H1 (cell line): ENCODE results near the gene JDP2. TPM values are rescaled to one million over a fixed set of nuclear protein-coding genes. Genes with fewer than 3 reads are reported as not detected.

Experiments used
- CTCF ChIA-PET: fragments of 300-600 bp; sonication (Branson Sonifier 250); formaldehyde crosslinking; loops from one replicate; lab custom pipeline; 2021; ENCODE audit not compliant: partially characterized antibody; lab: Charles Lee
- POLR2A ChIA-PET: fragments of 300-600 bp; sonication (Branson Sonifier 250); formaldehyde crosslinking; loops from one replicate; lab custom pipeline; 2021; ENCODE audit warnings: inconsistent platforms; ENCODE audit not compliant: partially characterized antibody; lab: Charles Lee
- DNase-seq, 2 experiments: peaks; one replicate each; pipeline versions ENCODE4 v3.0.0 to v3.0.0-alpha.2; 2010 to 2022; ENCODE audit warnings: low spot score in 2 of 2, low read depth in 1 of 2, mixed read lengths in 1 of 2
- FAIRE-seq: peaks from 2 replicates; lab custom pipeline; 2011; peaks lifted over from hg19 to GRCh38; lab: Jason Lieb, UNC
- H2AFZ ChIP-seq: 2 replicates; pipeline ENCODE4 v1.8.1; 2012; ENCODE audit warnings: low read length, inconsistent platforms
- H2AK5ac ChIP-seq: 2 replicates; pipeline ENCODE4 v1.6.1; 2013; ENCODE audit warnings: low read depth, low read length
- H2BK120ac ChIP-seq: replicated peaks from 2 replicates; pipeline ENCODE3; 2013; ENCODE audit warnings: low read depth, low read length, inconsistent platforms
- H2BK12ac ChIP-seq: 2 replicates; pipeline ENCODE4 v1.6.1; 2013; ENCODE audit warnings: low read depth, low read length
- H2BK15ac ChIP-seq: 2 replicates; pipeline ENCODE4 v1.6.1; 2013; ENCODE audit warnings: low read length
- H2BK20ac ChIP-seq: 2 replicates; pipeline ENCODE4 v1.6.1; 2013; ENCODE audit warnings: low read length
- H2BK5ac ChIP-seq: 2 replicates; pipeline ENCODE4 v1.6.1; 2013; ENCODE audit warnings: low read depth, low read length
- H3K14ac ChIP-seq: 2 replicates; pipeline ENCODE4 v1.6.1; 2013; ENCODE audit warnings: inconsistent platforms; ENCODE audit not compliant: insufficient read length
- H3K18ac ChIP-seq: 2 replicates; pipeline ENCODE4 v1.6.1; 2013; ENCODE audit warnings: low read length; ENCODE audit errors: extremely low read depth
- H3K23ac ChIP-seq: 2 replicates; pipeline ENCODE4 v1.6.1; 2013; ENCODE audit warnings: inconsistent platforms; ENCODE audit not compliant: insufficient read length
- H3K23me2 ChIP-seq: 2 replicates; pipeline ENCODE4 v1.6.1; 2013; ENCODE audit warnings: low read depth, low read length
- H3K27ac ChIP-seq: 2 replicates; pipeline ENCODE4 v1.6.1; 2011; ENCODE audit warnings: low read depth, low read length, inconsistent platforms
- H3K27me3 ChIP-seq, 4 experiments: replicated peaks in 1 of 4; 1 replicate in 1 of 4; 2 replicates in 3 of 4; pipeline versions ENCODE4 v1.6.1 to v1.8.1; 2011 to 2013; ENCODE audit warnings: low read length in 3 of 4, mild to moderate bottlenecking in 3 of 4, inconsistent platforms in 2 of 4, mixed read lengths in 2 of 4, moderate library complexity in 1 of 4; ENCODE audit not compliant: control insufficient read depth in 3 of 4, insufficient read depth in 3 of 4; ENCODE audit errors: extremely low read depth in 1 of 4
- H3K36me3 ChIP-seq, 4 experiments: 2 replicates each; pipeline versions ENCODE4 v1.6.1 to v1.8.1; 2011 to 2013; ENCODE audit warnings: mild to moderate bottlenecking in 4 of 4, low read length in 3 of 4, moderate library complexity in 2 of 4, control low read depth in 1 of 4, inconsistent platforms in 1 of 4; ENCODE audit not compliant: insufficient read depth in 4 of 4, control insufficient read depth in 2 of 4
- H3K4ac ChIP-seq: replicated peaks from 2 replicates; pipeline ENCODE3; 2013; ENCODE audit warnings: low read length, low read depth, mixed read lengths, inconsistent platforms; ENCODE audit not compliant: insufficient read length
- H3K4me1 ChIP-seq, 4 experiments: replicated peaks in 1 of 4; 1 replicate in 1 of 4; 2 replicates in 3 of 4; pipeline versions ENCODE4 v1.6.1 to v1.8.1; 2011 to 2013; ENCODE audit warnings: low read length in 3 of 4, inconsistent platforms in 2 of 4, mixed read lengths in 1 of 4; ENCODE audit not compliant: insufficient read depth in 4 of 4, control insufficient read depth in 3 of 4
- H3K4me2 ChIP-seq, 2 experiments: 2 replicates each; pipeline versions ENCODE4 v1.6.1 to v1.8.1; 2011 to 2013; ENCODE audit warnings: low read depth in 2 of 2, low read length in 2 of 2, control low read depth in 1 of 2, inconsistent platforms in 1 of 2, mild to moderate bottlenecking in 1 of 2; ENCODE audit not compliant: insufficient read depth in 1 of 2
- H3K4me3 ChIP-seq, 4 experiments: fragments of 200-600, 300-600 bp in 1 of 4; sonication (generic), shearing (Covaris generic), sonication (Bioruptor Twin) in 1 of 4; 2 replicates each; pipeline versions ENCODE4 v1.5.1 to v1.8.1; 2011 to 2016; ENCODE audit warnings: low read length in 4 of 4, low read depth in 3 of 4, control low read depth in 2 of 4, inconsistent platforms in 2 of 4, mild to moderate bottlenecking in 2 of 4, mixed read lengths in 1 of 4, moderate library complexity in 1 of 4; ENCODE audit not compliant: insufficient read depth in 2 of 4; ENCODE audit errors: extremely low read depth in 1 of 4
- H3K56ac ChIP-seq: replicated peaks from 2 replicates; pipeline ENCODE3; 2013; ENCODE audit warnings: low read depth, mild to moderate bottlenecking, mixed read lengths, low read length, inconsistent platforms; ENCODE audit not compliant: insufficient read length
- H3K79me1 ChIP-seq: 2 replicates; pipeline ENCODE4 v1.6.1; 2013; ENCODE audit warnings: low read depth, low read length, control low read depth
- H3K79me2 ChIP-seq, 2 experiments: 2 replicates each; pipeline versions ENCODE4 v1.6.1 to v1.8.1; 2012 to 2013; ENCODE audit warnings: low read length in 2 of 2, mild to moderate bottlenecking in 2 of 2, inconsistent platforms in 1 of 2; ENCODE audit not compliant: insufficient read depth in 2 of 2, control insufficient read depth in 1 of 2
- H3K9ac ChIP-seq, 4 experiments: replicated peaks in 1 of 4; 1 replicate in 1 of 4; 2 replicates in 3 of 4; pipeline versions ENCODE4 v1.6.1 to v1.8.1; 2011 to 2013; ENCODE audit warnings: low read depth in 3 of 4, low read length in 3 of 4, control low read depth in 2 of 4, mild to moderate bottlenecking in 2 of 4, moderate library complexity in 2 of 4, inconsistent platforms in 1 of 4; ENCODE audit errors: extremely low read depth in 1 of 4
- H3K9me3 ChIP-seq, 2 experiments: 2 replicates each; pipeline versions ENCODE4 v1.6.1 to v1.8.1; 2012 to 2013; ENCODE audit warnings: mild to moderate bottlenecking in 2 of 2, moderate library complexity in 2 of 2, control low read depth in 1 of 2, inconsistent platforms in 1 of 2, low read depth in 1 of 2, low read length in 1 of 2, mixed read lengths in 1 of 2; ENCODE audit not compliant: insufficient read depth in 2 of 2
- H4K20me1 ChIP-seq, 2 experiments: replicated peaks in 1 of 2; 2 replicates each; pipeline versions ENCODE3 to v1.8.1; 2011 to 2013; ENCODE audit warnings: inconsistent platforms in 2 of 2, low read length in 2 of 2, mild to moderate bottlenecking in 1 of 2; ENCODE audit not compliant: insufficient read depth in 2 of 2, control insufficient read depth in 1 of 2
- H4K5ac ChIP-seq: 2 replicates; pipeline ENCODE4 v1.6.1; 2013; ENCODE audit warnings: low read length, low read depth, mixed read lengths, inconsistent platforms; ENCODE audit not compliant: insufficient read length
- H4K8ac ChIP-seq: 2 replicates; pipeline ENCODE4 v1.8.0; 2013; ENCODE audit warnings: mild to moderate bottlenecking, moderate library complexity, low read length, inconsistent platforms; ENCODE audit not compliant: insufficient read depth; ENCODE audit errors: extremely low read depth
- H4K91ac ChIP-seq: replicated peaks from 2 replicates; pipeline ENCODE3; 2013; ENCODE audit warnings: low read length, mixed read lengths, inconsistent platforms; ENCODE audit not compliant: insufficient read length
- ASH2L ChIP-seq: fragments of 200-600, 300-600 bp; sonication (generic); IDR thresholded peaks from one replicate; pipeline ENCODE4 v1.7.1; 2017; ENCODE audit warnings: low read length
- CREB1 ChIP-seq: IDR thresholded peaks from 2 replicates; pipeline ENCODE4 v1.6.1; 2012; ENCODE audit warnings: inconsistent platforms
- POLR2A ChIP-seq, 2 experiments: IDR thresholded peaks; 1 replicate in 1 of 2; 2 replicates in 1 of 2; pipeline ENCODE4 v1.6.1; 2011; ENCODE audit warnings: low read depth in 2 of 2, low read length in 2 of 2, mild to moderate bottlenecking in 2 of 2; ENCODE audit errors: control extremely low read depth in 1 of 2
- RBBP5 ChIP-seq: IDR thresholded peaks from 2 replicates; pipeline ENCODE4 v1.7.1; 2012; ENCODE audit warnings: low read depth, mild to moderate bottlenecking, inconsistent platforms, low read length, moderate library complexity, borderline replicate concordance
- SUZ12 ChIP-seq: fragments of 200-600 bp; sonication (generic); IDR thresholded peaks from 2 replicates; pipeline ENCODE4 v1.6.1; 2012; ENCODE audit warnings: mild to moderate bottlenecking, inconsistent platforms, low read length, moderate library complexity, mixed read lengths
- WGBS, 2 experiments: shearing (Covaris generic) in 1 of 2; methylation state at CpG; one replicate each; pipeline versions ENCODE4 v1.1.6 to v1.1.7; 2013 to 2015; ENCODE audit warnings: low lambda C conversion rate in 2 of 2, mixed read lengths in 2 of 2, inconsistent platforms in 1 of 2, low coverage in 1 of 2, missing lambda C conversion rate in 1 of 2; ENCODE audit not compliant: insufficient replicate concordance in 2 of 2, insufficient coverage in 1 of 2, insufficient read length in 1 of 2; ENCODE audit errors: extremely low coverage in 1 of 2, missing lambda C conversion rate in 1 of 2; 5-methylcytosine and 5-hydroxymethylcytosine counted together
- polyA plus RNA-seq, 7 experiments: library from polyadenylated mRNA; depleted of rRNA in 3 of 7; stranded (reverse) in 5 of 7; unstranded in 2 of 7; fragments of >200 nt in 5 of 7; fragments of 200-250 nt in 2 of 7; gene quantifications; 1 replicate in 5 of 7; 2 replicates in 1 of 7; 4 replicates in 1 of 7; pipeline versions ENCODE4 v1.2.1 to v1.2.3, GENCODE V29; 2011 to 2013; ENCODE audit warnings: missing spikeins in 2 of 7, mixed read lengths in 2 of 7
- total RNA-seq: library from RNA; stranded (reverse); fragmentation: NEBNext Ultra II Directional; extraction: Animal tissue kit (Norgen Biotek cat#: 25700); gene quantifications from 2 replicates; pipeline ENCODE4 v1.2.1, GENCODE V29; 2021

Gene JDP2
- total and polyA plus RNA-seq, 2 of the 8 experiments (the other 6 are each of a cell fraction or from before 2014, with no cell fraction given) = 8.9 to 27.2 TPM

GRCh38 chr14:75443203-75443969 is 15.6 kb downstream of the JDP2 start:
- H3K56ac ChIP-seq = no peak overlapping the region
- H4K5ac ChIP-seq = no peak overlapping the region
- peaks cover 0 to 26% (median 0%) of the 10 kb centered on the region in 4 experiments; a peak in 4 of 8 replicates for H3K36me3 ChIP-seq
- no peak overlapping the region for H3K9ac ChIP-seq
- no peak overlapping the region for H3K27ac ChIP-seq
- H2BK120ac ChIP-seq = no peak overlapping the region
- no peaks in the 10 kb centered on the region for H3K23me2 ChIP-seq
- DNase-seq (no peak), FAIRE-seq (no peak)
- H3K4ac ChIP-seq = no peak overlapping the region
- H3K9me3 ChIP-seq = no peaks in the 10 kb centered on the region
- H3K18ac ChIP-seq = no peak overlapping the region; the same call in 1 of the 2 replicates
- no peaks in the 10 kb centered on the region; a peak in 1 of 4 replicates for H3K79me2 ChIP-seq
- H3K4me2 ChIP-seq = no peak overlapping the region
- no peak overlapping the region for H3K14ac ChIP-seq
- peaks cover 8% of the 10 kb centered on the region for H3K79me1 ChIP-seq
- H2BK20ac ChIP-seq = no peak overlapping the region
- POLR2A ChIA-PET = interaction anchor here (0.6 to 6.7 kb wide), 6 partner anchors 8 to 860 kb away, joined by 3 to 53 read pairs (median 6); partner anchors contain the start of gene JDP2
- H4K91ac ChIP-seq = peak overlapping the region; percentile 1
- H2AFZ ChIP-seq = no peak overlapping the region
- H3K4me1 ChIP-seq = peaks cover 1 to 7% (median 5%) of the 10 kb centered on the region in 4 experiments
- WGBS, 2 experiments = 87% methylated on average over 7 of the region's 7 CpGs; no CpG with 5 or more reads in 1 of the 2 experiments
- no peak overlapping the region for H2BK15ac ChIP-seq
- no peak overlapping the region for H2AK5ac ChIP-seq
- H4K20me1 ChIP-seq = peaks cover 0 to 4% of the 10 kb centered on the region in 2 experiments
- no peak overlapping the region for H4K8ac ChIP-seq
- no peak overlapping the region for H2BK5ac ChIP-seq
- TF ChIP-seq RBBP5 (no peak), SUZ12 (no peak), CREB1 (no peak), POLR2A (IDR thresholded peaks at IDR 0.05; ENCODE audit: control extremely low read depth in 1 of 2, low read depth in 2 of 2, low read length in 2 of 2) (no peak), ASH2L (no peak)
- no peak overlapping the region for H3K4me3 ChIP-seq
- H3K27me3 ChIP-seq = no peaks in the 10 kb centered on the region
- H2BK12ac ChIP-seq = no peak overlapping the region
- H3K23ac ChIP-seq = no peak overlapping the region
- CTCF ChIA-PET = interaction anchor here (0.7 to 4.1 kb wide), 7 partner anchors 12 to 137 kb away, joined by 3 to 16 read pairs (median 3); no protein-coding TSS in a partner anchor
